Loucy (cell line): ENCODE measurements around the gene MOGAT3.

ENCODE experiments used
- EZH2phosphoT487 ChIP-seq: fragments of 200-600 bp; IDR thresholded peaks from 2 replicates; pipeline ENCODE4 v1.6.1; 2018; ENCODE audit warnings: antibody characterized with exemption, mild to moderate bottlenecking, moderate library complexity, borderline replicate concordance
- TF ChIP-seq, protein P1 (sequence below): fragments of 200-600 bp; sonication (generic); conservative IDR thresholded peaks from 2 replicates; pipeline ENCODE4 v1.5.1; 2014; ENCODE audit warnings: mild to moderate bottlenecking, antibody characterized with exemption, low read length

DNA sequence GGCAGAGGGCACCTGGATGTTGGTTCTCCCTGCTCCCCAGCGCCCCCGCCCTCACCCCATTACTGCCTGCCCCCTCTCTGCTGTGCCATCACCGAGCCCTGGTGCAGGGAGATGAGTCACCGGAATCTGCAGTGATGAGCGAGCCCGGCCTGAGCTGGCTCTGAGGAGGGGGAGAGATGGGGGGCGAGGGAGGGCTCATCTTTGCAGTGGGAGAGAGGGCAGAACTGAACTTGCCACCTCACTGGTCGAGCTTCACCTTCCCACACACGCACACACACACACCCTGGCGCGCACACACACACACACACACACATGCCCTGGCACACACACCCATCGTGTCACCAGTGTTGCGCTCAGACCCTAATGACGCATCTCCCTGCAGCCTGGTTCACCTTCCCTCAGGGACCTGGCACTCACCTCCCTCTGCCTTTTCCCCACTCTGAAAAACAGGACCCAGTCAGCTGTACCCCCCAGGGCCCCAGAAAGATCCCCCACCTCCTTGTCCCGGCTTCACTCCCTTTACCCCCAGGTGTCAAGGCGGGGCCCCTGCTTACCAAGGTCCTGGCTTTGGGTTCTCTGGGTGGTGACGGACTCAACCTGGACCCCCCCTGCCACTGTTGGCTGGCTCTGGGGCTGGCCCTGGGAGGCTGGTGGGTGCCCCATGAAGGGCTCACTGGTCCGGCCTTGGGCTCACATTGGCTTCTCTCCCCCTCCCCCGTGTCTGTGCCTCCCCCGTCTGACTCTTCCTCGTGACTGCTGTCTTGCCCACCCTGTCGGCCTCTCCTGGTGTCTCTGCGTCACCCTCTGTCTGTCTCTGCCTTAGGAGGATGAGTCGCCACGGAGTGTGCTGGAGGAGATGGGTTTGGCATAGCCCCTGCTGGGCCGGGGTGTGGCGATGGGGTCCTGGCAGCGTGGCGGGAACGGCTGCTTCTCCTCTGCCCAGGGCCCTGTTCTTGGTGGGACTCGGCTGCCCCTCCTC, 40.9 kb downstream of the MOGAT3 start:
- TF ChIP-seq, protein P1, sequence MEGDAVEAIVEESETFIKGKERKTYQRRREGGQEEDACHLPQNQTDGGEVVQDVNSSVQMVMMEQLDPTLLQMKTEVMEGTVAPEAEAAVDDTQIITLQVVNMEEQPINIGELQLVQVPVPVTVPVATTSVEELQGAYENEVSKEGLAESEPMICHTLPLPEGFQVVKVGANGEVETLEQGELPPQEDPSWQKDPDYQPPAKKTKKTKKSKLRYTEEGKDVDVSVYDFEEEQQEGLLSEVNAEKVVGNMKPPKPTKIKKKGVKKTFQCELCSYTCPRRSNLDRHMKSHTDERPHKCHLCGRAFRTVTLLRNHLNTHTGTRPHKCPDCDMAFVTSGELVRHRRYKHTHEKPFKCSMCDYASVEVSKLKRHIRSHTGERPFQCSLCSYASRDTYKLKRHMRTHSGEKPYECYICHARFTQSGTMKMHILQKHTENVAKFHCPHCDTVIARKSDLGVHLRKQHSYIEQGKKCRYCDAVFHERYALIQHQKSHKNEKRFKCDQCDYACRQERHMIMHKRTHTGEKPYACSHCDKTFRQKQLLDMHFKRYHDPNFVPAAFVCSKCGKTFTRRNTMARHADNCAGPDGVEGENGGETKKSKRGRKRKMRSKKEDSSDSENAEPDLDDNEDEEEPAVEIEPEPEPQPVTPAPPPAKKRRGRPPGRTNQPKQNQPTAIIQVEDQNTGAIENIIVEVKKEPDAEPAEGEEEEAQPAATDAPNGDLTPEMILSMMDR, result no peak
- TF ChIP-seq EZH2phosphoT487, result no peak
